ELR (cell line): ENCODE data around the gene NELFA.
A peak's percentile ranks its signal among the peaks of the same experiment; 100 is the strongest.

Experiments used
- DNase-seq: peaks from one replicate; pipeline ENCODE4 v3.0.0-alpha.2; 2015; ENCODE audit warnings: low read depth

NELFA gene

GRCh38 chr4:2008921-2009650 is at the start of gene NELFA:
NELFA (minus strand) TSS chr4:2008974; CDS start chr4:2008959, 15 bp downstream.
- peak; percentile 94 for DNase-seq

GRCh38 chr4:2057382-2058065 is 48.8 kb upstream of the NELFA start:
- no peak for DNase-seq

GRCh38 chr4:2054217-2054616 is 45.4 kb upstream of the NELFA start:
- no peak for DNase-seq

- no peak for DNase-seq
Observed at GRCh38 chr4:2051086-2051485, 42.3 kb upstream of the NELFA start.

- no peak for DNase-seq
Observed at GRCh38 chr4:2049811-2050210, 41.0 kb upstream of the NELFA start.

- no peak for DNase-seq
Observed at GRCh38 chr4:2049381-2049780, 40.6 kb upstream of the NELFA start.

DNA sequence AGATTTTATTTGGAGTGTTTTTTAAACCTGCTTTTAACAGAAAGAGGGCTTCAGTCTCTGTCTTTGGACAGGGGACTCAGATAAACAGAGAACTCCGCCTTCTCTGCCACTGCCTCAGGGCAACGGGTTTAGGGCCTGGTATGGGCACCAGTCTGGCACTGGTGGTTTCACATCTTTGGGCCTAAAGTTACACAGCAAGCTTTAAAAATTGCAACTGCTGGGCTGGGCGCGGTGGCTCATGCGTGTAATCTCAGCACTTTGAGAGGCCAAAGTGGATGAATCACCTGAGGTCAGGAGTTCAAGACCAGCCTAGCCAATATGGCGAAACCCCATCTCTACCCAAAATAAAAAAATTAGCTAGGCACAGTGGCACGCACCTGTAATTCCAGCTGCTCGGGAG is 40.1 kb upstream of the NELFA start:
- DNase-seq: peak; percentile 26

DNA sequence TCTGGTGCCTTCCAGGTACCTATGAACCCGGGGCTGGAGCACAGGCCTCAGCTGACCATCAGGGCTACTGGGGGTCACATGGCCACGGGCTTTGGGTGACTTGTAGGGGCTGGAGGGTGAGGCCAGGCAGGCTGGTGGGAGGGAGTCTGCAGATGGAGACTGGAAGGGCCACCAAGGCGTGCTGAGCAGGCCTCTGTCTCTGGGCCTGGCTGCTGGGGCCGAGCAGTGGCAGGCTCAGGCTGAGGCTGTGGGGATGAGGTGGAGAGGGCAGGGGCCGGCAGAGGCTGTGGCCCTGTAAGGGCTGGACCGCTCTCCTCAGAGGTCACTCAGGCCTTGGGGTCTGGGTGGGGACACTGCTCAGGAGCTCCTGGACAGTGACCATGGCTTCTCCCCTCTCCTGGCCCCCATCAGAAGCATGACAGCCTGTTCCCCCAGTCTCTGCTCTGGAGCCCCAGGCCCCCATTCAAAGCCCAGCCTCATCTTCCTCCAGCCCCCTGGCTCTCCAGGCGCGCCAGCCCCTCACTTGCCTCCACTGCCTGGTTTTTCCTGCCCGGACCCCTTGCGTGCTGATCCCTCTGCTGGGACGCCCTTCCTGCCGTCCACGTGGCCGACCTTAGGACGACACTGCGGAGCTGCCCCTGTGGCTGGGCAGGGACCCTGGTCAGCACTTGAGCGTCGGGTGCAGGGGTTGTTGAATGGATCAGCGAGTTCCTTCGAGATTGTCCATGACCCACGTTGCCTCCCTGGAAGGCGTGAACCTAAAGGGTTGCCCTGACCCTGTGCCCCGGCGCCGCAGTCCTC is 39.2 kb upstream of the NELFA start:
- no peak for DNase-seq

GRCh38 chr4:2047031-2047660 is 38.4 kb upstream of the NELFA start:
- DNase-seq: no peak

DNA sequence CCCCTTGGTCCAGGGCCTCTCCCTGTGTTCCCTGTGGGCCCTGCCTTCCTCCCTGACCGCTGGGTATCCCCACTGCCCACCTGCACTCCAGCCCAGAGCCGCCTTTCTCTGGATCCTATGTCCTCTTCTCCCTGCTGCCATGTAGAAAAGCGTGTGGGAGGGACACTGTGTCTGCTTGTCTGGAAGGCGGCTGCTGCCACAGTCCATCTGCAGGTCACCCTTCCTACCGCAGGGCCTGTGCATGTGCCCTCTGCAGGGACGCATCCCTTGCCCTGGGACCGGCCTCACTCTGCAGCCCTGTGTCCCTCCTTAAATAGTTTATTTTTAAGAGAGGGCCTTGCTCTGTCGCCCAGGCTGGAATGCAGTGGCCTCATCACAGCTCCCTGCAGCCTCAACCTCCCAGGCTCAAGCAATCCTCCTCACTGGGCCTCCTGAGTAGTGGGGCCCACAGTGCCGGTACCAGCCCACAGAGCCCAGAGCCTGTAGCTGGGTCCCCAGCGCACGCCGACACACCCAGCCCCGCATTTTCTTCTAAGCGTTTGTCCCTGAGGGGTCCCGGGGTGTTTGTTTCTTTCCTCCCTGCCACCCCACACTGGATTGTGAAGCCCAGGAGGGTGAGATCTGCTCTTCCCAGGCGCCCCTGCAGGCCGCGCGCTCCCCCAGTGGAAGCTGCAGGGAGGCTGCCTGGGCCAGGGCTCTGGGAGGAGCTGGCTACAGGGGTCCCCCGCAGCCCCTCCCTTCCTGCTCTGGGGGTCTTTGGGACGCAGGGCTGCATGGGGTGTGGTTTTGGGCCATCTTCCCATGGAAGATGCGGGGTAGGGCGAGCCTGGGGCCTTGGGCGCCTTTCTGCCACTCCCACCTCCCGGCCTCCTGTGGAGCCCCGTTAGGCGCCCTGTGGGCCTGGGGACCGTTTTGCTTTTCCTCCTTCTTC is 37.5 kb upstream of the NELFA start:
- DNase-seq: no peak

DNA sequence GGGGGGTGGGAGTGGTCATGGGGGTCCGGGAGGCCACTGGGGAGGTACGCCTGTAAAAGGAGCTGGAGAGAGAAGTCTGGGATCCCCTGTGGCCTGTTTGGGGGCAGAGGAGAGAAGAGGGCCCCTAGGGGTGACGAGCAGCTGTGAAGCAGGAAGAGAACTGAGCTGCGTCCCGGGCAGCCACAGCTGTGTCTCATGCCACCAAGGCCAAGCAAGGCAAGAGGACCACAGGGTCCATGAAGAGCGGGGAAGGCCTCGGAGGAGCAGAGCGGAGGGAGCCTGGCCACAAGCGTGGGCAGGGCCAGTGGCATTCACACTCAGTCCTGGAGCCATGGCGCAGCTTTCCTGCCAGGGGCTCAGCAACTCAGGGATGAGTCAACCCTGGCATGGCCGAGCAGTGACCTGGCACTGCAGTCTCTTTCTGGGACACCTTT is 36.8 kb upstream of the NELFA start:
- DNase-seq: peak; percentile 10

- no peak for DNase-seq
Observed at GRCh38 chr4:2044542-2045517, 36.1 kb upstream of the NELFA start.

- DNase-seq: no peak
Observed at GRCh38 chr4:2044119-2044485, 35.3 kb upstream of the NELFA start.

GRCh38 chr4:2043396-2044118 is 34.8 kb upstream of the NELFA start:
- DNase-seq: no peak

DNA sequence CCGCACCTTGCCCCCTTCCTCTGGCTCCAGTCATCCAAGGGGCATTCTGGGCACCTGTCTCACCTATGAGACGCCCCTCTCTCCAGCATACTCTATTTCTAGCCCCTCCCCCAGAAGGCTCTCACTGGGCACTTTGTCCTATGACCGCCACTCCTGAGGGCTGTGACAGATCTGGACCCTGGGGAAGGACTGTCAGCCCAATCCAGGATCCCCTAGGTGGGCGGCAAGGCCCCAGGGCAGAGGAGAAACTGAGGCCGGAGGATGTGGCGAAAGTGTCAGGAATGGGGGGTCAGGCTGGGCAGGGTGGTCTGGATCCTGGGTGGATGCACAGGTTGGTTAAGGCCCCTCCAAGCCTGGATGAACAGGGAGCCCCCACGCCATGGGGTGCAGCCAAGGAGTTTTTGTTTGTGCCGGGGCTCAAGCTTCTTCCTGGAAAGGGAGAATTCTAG is 34.2 kb upstream of the NELFA start:
- DNase-seq: no peak

GRCh38 chr4:2042204-2042946 is 33.6 kb upstream of the NELFA start:
- peak; percentile 35 for DNase-seq

DNA sequence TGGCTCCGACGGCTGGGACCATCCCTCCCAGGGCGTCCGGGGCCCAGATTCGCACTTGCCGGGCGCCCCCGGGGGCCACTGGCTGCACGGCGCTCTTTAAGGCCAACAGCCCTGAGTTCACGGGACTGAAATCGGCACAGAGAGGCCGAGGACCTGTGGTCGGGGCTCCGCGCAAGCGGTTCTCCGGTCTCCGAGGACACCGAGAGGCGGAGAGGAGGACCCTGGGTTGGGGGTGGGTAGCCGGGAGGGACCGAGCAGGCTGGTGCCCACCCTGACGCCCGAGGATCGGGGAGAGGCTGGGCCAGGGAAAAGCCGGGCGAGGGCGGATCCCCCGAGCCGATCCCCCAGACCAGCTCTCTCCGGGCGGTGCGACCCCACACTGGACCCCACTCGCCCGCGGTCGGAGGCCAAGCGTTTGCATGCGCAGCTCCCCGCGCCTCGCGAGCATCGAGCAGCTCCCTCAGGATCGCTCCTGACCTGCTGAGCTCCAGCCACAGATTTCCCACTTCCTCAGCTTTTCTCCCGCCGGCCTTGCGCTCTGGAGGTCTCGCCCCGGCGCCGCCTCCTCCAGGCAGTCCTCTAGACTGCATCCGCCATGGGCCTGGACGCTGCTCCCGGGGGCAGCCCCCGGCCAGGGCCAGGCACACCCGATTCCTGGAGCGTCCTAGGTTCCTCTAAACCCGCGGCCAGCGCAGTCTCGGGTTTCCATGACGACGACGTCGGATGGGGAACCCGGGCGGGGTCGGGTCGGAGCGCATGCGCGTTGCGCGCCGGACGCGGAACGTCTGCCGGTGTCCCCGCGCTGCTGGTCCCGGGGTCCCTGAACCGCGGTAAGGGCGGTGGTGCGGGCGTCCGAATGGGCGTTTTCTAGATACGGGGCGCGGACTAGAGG is 32.7 kb upstream of the NELFA start:
- peak; percentile 84 for DNase-seq
